KBM-7 (cell line): ENCODE measurements around the gene WNT4.

Source experiments
- DNase-seq: peaks from one replicate; pipeline ENCODE4 v3.0.0-alpha.2; 2015
- in situ Hi-C: fragments of 300-500 bp; cut with MboI; formaldehyde crosslinking; loops from 2 replicates; pipeline ENCODE4 v1.14.3; 2020; ENCODE audit warnings: low sequenced_read_pairs, low pct_unique_long_range_greater_than_20kb, mixed read lengths

WNT4 gene

GRCh38 chr1:22118291-22118992 lies 24.5 kb downstream of the WNT4 start:
- in situ Hi-C loops: no loop called here
- DNase-seq: no peak

GRCh38 chr1:22117851-22118250 lies 25.0 kb downstream of the WNT4 start:
- DNase-seq: no peak
- in situ Hi-C loops: no loop called here

GRCh38 chr1:22117238-22117637 lies 25.7 kb downstream of the WNT4 start:
- in situ Hi-C loops: no loop called here
- DNase-seq: no peak

GRCh38 chr1:22115286-22115685 lies 27.6 kb downstream of the WNT4 start:
- in situ Hi-C loops: no loop called here

GRCh38 chr1:22114083-22115012 lies 28.5 kb downstream of the WNT4 start:
- in situ Hi-C loops: no loop called here

More at GRCh38 chr1:22115286-22115685, 27.6 kb downstream of the WNT4 start:
- DNase-seq: no peak

GRCh38 chr1:22112554-22112953 lies 30.3 kb downstream of the WNT4 start:
- DNase-seq: no peak
- in situ Hi-C loops: no loop called here

More at GRCh38 chr1:22114083-22115012, 28.5 kb downstream of the WNT4 start:
- DNase-seq: no peak

- in situ Hi-C loops: no loop called here
- no peak for DNase-seq
Measured at GRCh38 chr1:22111620-22112019, 31.3 kb downstream of the WNT4 start.

- DNase-seq: no peak
- in situ Hi-C loops: no loop called here
Measured at GRCh38 chr1:22111115-22111514, 31.8 kb downstream of the WNT4 start.

- in situ Hi-C loops: no loop called here
- no peak for DNase-seq
Measured at GRCh38 chr1:22110016-22110415, 32.9 kb downstream of the WNT4 start.

GRCh38 chr1:22108339-22109105 lies 34.4 kb downstream of the WNT4 start:
- in situ Hi-C loops: no loop called here
- no peak for DNase-seq

- no peak for DNase-seq
Measured at GRCh38 chr1:22107126-22107525, 35.8 kb downstream of the WNT4 start.

GRCh38 chr1:22105611-22106207 lies 37.2 kb downstream of the WNT4 start:
- DNase-seq: peak; percentile 71
- in situ Hi-C loops: no loop called here

More at GRCh38 chr1:22107126-22107525, 35.8 kb downstream of the WNT4 start:
- in situ Hi-C loops: no loop called here

- in situ Hi-C loops: no loop called here
- no peak for DNase-seq
Measured at GRCh38 chr1:22104865-22105437, 37.9 kb downstream of the WNT4 start.

- DNase-seq: no peak
- in situ Hi-C loops: no loop called here
Measured at GRCh38 chr1:22104094-22104493, 38.8 kb downstream of the WNT4 start.

- DNase-seq: no peak
- in situ Hi-C loops: no loop called here
Measured at GRCh38 chr1:22102746-22103145, 40.2 kb downstream of the WNT4 start.

- in situ Hi-C loops: no loop called here
- DNase-seq: no peak
Measured at GRCh38 chr1:22101995-22102394, 40.9 kb downstream of the WNT4 start.

- in situ Hi-C loops: no loop called here
Measured at GRCh38 chr1:22101199-22101598, 41.7 kb downstream of the WNT4 start.

GRCh38 chr1:22100168-22100567 lies 42.7 kb downstream of the WNT4 start:
- no peak for DNase-seq
- in situ Hi-C loops: no loop called here

More at GRCh38 chr1:22101199-22101598, 41.7 kb downstream of the WNT4 start:
- DNase-seq: no peak

- in situ Hi-C loops: no loop called here
- DNase-seq: no peak
Measured at GRCh38 chr1:22098752-22099151, 44.1 kb downstream of the WNT4 start.
